Testis (tissue), 2 donors: ENCODE results near the gene PF4V1.

Source experiments
- POLR2A ChIP-seq: fragments of 450-650 bp; IDR thresholded peaks from one replicate; pipeline ENCODE4 v1.6.1; 2017; ENCODE audit warnings: antibody characterized with exemption, mild to moderate bottlenecking, moderate library complexity
- TF ChIP-seq, protein P1 (sequence below), 3 experiments: fragments of 450-650 bp in 2 of 3; fragments of 200-600 bp in 1 of 3; sonication (generic) in 1 of 3; IDR thresholded peaks; one replicate each; pipeline ENCODE4 v1.5.1; 2016 to 2019; ENCODE audit warnings: antibody characterized with exemption in 3 of 3, mild to moderate bottlenecking in 2 of 3, moderate library complexity in 1 of 3

DNA sequence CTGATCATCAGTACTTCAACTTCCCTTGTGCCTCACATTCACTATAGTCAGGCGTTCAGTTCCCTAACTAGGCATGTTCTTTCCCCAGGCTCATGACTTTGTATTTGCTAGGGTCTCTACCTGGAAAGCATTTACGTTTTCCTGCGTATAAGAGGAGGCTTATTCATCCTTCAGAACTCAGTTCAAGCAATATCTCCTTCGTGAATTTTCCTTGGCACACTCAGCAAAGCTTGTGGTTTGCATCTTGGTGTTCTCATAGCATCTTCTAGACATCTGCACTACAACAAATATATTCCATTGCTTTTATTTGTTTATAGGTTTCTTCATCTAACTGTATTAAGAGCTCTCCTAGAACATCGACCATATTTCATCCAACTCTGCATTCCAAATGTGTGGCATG is 14.0 kb upstream of the PF4V1 start:
- no peak for TF ChIP-seq POLR2A
- TF ChIP-seq, protein P1, sequence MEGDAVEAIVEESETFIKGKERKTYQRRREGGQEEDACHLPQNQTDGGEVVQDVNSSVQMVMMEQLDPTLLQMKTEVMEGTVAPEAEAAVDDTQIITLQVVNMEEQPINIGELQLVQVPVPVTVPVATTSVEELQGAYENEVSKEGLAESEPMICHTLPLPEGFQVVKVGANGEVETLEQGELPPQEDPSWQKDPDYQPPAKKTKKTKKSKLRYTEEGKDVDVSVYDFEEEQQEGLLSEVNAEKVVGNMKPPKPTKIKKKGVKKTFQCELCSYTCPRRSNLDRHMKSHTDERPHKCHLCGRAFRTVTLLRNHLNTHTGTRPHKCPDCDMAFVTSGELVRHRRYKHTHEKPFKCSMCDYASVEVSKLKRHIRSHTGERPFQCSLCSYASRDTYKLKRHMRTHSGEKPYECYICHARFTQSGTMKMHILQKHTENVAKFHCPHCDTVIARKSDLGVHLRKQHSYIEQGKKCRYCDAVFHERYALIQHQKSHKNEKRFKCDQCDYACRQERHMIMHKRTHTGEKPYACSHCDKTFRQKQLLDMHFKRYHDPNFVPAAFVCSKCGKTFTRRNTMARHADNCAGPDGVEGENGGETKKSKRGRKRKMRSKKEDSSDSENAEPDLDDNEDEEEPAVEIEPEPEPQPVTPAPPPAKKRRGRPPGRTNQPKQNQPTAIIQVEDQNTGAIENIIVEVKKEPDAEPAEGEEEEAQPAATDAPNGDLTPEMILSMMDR (IDR thresholded peaks at IDR 0.05) = no peak
